Upper lobe of left lung (tissue), 4 donors: ENCODE results near the gene TXNDC9.

Experiments used
- CTCF ChIP-seq, 6 experiments: fragments of 450-650 bp in 4 of 6; fragments of 200-600 bp in 2 of 6; sonication (generic) in 2 of 6; IDR thresholded peaks; one replicate each; pipeline ENCODE4 v1.5.1; 2016 to 2019; ENCODE audit warnings: antibody characterized with exemption in 6 of 6
- POLR2A ChIP-seq, 4 donors: fragments of 450-650 bp; IDR thresholded peaks; one replicate each; pipeline ENCODE4 v1.5.1; 2016 to 2017; ENCODE audit warnings: antibody characterized with exemption in 4 of 4, mild to moderate bottlenecking in 2 of 4
- POLR2AphosphoS5 ChIP-seq, 2 donors: sonication (generic); formaldehyde crosslinking; IDR thresholded peaks; one replicate each; pipeline ENCODE4 v1.5.1; 2017; ENCODE audit warnings: antibody characterized with exemption in 2 of 2

- TF ChIP-seq CTCF (IDR thresholded peaks at IDR 0.05) (no peak), POLR2A (IDR thresholded peaks at IDR 0.05) (no peak), POLR2AphosphoS5 (IDR thresholded peaks at IDR 0.05) (no peak)
These were observed 57.3 kb downstream of the TXNDC9 start for GRCh38 chr2:99278793-99279291.
